ENCODE data around the gene C8B.

C8B gene

DNA sequence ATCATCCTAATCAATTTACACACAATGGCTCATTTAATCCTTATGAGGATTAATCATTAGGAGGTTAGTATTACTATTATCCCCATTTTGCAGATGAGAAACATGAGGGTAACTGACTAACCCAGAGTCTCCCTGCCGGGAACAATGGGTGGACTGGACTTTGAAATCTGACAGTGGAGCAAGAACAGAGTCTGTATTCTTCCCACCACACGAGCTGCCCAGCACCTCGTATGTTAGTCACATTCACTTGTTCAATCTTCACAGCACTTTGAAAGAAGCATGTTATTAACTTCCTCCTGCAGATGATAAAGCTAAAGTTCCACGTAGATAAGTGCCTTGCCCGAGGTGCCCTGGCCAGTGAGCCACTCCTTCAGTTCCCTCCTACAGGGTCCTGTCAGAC, 12.4 kb downstream of the C8B start:
- H3K27ac Mint-ChIP-seq = no peak overlapping the region
- peaks cover 26% of the 10 kb centered on the region for H3K27me3 Mint-ChIP-seq (ENCODE audit: low read depth)
- no peaks in the 10 kb centered on the region for H3K36me3 Mint-ChIP-seq (ENCODE audit: low read depth)
- no peak overlapping the region for H3K4me3 Mint-ChIP-seq
- TF ChIP-seq, protein P1, sequence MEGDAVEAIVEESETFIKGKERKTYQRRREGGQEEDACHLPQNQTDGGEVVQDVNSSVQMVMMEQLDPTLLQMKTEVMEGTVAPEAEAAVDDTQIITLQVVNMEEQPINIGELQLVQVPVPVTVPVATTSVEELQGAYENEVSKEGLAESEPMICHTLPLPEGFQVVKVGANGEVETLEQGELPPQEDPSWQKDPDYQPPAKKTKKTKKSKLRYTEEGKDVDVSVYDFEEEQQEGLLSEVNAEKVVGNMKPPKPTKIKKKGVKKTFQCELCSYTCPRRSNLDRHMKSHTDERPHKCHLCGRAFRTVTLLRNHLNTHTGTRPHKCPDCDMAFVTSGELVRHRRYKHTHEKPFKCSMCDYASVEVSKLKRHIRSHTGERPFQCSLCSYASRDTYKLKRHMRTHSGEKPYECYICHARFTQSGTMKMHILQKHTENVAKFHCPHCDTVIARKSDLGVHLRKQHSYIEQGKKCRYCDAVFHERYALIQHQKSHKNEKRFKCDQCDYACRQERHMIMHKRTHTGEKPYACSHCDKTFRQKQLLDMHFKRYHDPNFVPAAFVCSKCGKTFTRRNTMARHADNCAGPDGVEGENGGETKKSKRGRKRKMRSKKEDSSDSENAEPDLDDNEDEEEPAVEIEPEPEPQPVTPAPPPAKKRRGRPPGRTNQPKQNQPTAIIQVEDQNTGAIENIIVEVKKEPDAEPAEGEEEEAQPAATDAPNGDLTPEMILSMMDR (IDR thresholded peaks at IDR 0.05; ENCODE audit: unreplicated experiment in 3 of 3) = no peak
- H3K4me1 Mint-ChIP-seq = peaks cover 8% of the 10 kb centered on the region
- H3K9me3 Mint-ChIP-seq = no peaks in the 10 kb centered on the region

DNA sequence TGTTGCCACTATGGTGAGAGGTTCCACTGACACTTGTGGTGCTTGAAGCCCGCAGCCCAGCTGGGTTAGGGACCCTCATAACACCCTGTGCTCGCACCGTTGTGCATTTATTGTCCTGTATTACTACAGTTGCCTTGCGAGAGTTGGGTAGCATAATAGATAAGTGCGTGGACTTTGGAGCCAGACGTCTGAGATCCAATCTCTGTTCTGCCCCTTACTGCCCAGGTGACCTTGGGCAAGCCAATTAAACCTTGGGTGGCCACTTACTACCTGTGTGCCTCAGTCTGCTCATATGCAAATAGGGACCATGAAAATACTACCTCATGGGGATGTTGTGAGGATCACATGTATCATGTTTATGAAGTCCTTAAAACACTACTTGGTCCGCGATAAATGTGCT, 13.3 kb downstream of the C8B start:
- peaks cover under 1% of the 10 kb centered on the region for H3K4me1 Mint-ChIP-seq
- no peaks in the 10 kb centered on the region for H3K9me3 Mint-ChIP-seq
- peaks cover 26% of the 10 kb centered on the region for H3K27me3 Mint-ChIP-seq (ENCODE audit: low read depth)
- no peaks in the 10 kb centered on the region for H3K36me3 Mint-ChIP-seq (ENCODE audit: low read depth)
- no peak overlapping the region for H3K4me3 Mint-ChIP-seq
- no peak overlapping the region for H3K27ac Mint-ChIP-seq
- TF ChIP-seq, protein P1 (IDR thresholded peaks at IDR 0.05; ENCODE audit: unreplicated experiment in 3 of 3) = no peak

DNA sequence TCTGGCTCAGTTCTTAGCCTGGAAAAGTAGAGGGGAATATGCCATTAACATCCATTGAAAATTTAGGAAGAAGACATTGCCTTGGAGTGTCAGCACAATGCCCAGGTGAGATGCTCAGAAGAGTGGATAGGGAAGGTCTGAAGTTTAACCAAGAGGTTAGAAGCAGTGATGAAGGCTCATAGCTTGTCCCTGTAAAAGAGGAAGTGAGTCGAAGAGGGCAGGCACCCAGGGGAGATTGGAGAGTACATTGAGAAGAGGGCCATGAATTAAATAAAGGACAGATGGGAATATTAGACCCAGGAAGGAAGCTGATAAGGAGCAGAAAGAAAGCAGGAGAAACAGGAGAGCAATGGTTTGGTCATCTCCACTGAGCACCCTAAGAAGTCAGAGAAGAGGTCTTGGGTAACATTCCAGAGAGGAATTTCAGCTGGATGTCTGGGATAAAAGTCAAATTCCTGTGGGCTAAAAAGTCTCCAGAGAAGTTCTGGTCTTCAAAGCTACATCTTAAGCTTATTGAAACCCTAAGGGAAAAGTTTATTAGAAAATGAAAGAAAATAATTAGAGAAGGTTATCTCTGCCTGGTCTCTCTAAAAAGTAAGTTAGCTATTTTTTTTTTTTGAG, 17.3 kb downstream of the C8B start:
- no peak overlapping the region for H3K27ac Mint-ChIP-seq
- TF ChIP-seq, protein P1 (IDR thresholded peaks at IDR 0.05; ENCODE audit: unreplicated experiment in 3 of 3) = no peak

DNA sequence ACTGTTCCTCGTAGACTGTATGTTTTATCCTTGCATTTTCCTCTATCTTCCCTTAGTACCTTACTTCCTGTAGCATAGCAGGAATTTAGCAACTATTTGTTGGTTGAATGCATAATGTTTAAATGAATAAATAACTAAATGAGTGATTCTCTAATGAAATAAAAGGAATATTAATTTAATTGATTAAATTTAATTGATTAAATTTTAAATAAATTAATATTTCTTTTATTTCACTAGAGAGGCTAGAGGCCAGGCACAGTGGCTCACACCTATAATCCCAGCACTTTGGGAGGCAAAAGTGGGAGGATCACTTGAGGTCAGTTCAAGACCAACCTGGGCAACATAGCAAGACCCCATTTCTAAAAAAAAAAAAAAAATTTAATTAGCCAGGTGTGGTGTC, 25.8 kb downstream of the C8B start:
- TF ChIP-seq, protein P1 (IDR thresholded peaks at IDR 0.05; ENCODE audit: unreplicated experiment in 3 of 3) = no peak
- no peaks in the 10 kb centered on the region for H3K9me3 Mint-ChIP-seq
- H3K27ac Mint-ChIP-seq = no peak overlapping the region

More for the DNA sequence above, 17.3 kb downstream of the C8B start:
- Mint-ChIP-seq H3K9me3 (no peaks in the 10 kb centered on the region), H3K36me3 (ENCODE audit: low read depth) (no peaks in the 10 kb centered on the region), H3K27me3 (ENCODE audit: low read depth) (peaks cover 14% of the 10 kb centered on the region), H3K4me3 (no peak overlapping the region), H3K4me1 (peaks cover 5% of the 10 kb centered on the region)

DNA sequence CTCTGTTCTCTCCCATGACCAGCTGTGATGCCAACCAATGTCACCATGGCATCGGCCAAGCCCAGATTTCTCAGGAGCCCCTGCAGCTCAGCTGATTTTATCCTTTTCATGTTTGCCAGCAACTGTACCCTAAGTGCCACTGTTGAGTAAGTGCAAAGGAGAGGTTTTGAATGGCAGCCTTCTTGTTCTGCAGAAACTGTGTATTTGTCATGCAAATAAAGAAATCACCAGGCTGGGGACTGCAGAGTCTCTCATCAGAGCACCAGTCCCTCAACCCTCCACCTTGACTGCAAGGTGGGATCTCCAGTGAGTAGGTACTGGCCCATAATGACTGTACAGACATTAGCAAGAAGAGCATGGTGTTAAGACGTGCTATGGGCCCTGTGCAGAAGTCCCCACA, 26.6 kb downstream of the C8B start:
- Mint-ChIP-seq H3K4me3 (no peak overlapping the region), H3K36me3 (ENCODE audit: low read depth) (no peaks in the 10 kb centered on the region), H3K27ac (no peak overlapping the region), H3K4me1 (peaks cover 1% of the 10 kb centered on the region), H3K27me3 (ENCODE audit: low read depth) (peaks cover 27% of the 10 kb centered on the region), H3K9me3 (no peaks in the 10 kb centered on the region)
- TF ChIP-seq, protein P1 (IDR thresholded peaks at IDR 0.05; ENCODE audit: unreplicated experiment in 3 of 3) = no peak

More for the DNA sequence above, 25.8 kb downstream of the C8B start:
- no peak overlapping the region for H3K4me3 Mint-ChIP-seq
- peaks cover 5% of the 10 kb centered on the region for H3K4me1 Mint-ChIP-seq
- no peaks in the 10 kb centered on the region for H3K36me3 Mint-ChIP-seq (ENCODE audit: low read depth)
- peaks cover 20% of the 10 kb centered on the region for H3K27me3 Mint-ChIP-seq (ENCODE audit: low read depth)

DNA sequence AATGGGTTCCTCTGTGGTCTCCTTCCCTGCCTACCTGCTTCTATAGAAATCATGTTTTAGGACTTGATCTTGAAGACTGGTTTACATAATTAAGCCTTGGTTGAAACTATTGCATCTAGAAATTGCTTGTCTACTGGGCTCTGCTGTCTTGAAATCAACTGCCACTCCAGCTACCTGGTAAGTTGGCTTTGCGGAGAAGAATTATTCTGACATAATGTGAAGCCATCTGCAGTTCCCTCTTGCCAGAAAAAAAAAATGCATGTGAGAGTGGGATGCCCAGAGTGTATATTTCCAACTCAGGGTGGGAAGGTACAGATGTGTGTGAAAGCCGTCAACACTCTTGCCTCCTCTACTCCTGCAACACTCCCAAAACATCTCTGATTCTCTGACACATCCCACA, 27.2 kb downstream of the C8B start:
- Mint-ChIP-seq H3K4me1 (no peaks in the 10 kb centered on the region), H3K4me3 (no peak overlapping the region), H3K36me3 (ENCODE audit: low read depth) (no peaks in the 10 kb centered on the region), H3K9me3 (no peaks in the 10 kb centered on the region), H3K27ac (no peak overlapping the region), H3K27me3 (ENCODE audit: low read depth) (peaks cover 32% of the 10 kb centered on the region)
- TF ChIP-seq, protein P1 (IDR thresholded peaks at IDR 0.05; ENCODE audit: unreplicated experiment in 3 of 3) = no peak
